ENCODE results near the gene PABPN1L.

The PABPN1L gene

GRCh38 chr16:88869673-88869980, 3.2 kb upstream of the PABPN1L start:
- Histone ChIP-seq H3K79me2 (ENCODE audit: control insufficient read depth, low read length) (no peaks in the 10 kb centered on the region), H4K20me1 (ENCODE audit: control insufficient read depth, insufficient read depth, low read depth, low read length) (no peaks in the 10 kb centered on the region), H3K4me3 (ENCODE audit: low read length) (no peak overlapping the region), H3K27me3 (ENCODE audit: control insufficient read depth, low read length) (peaks cover 42% of the 10 kb centered on the region), H3K4me1 (ENCODE audit: control insufficient read depth, low read length) (no peaks in the 10 kb centered on the region), H3F3A (ENCODE audit: control insufficient read depth, insufficient read depth) (no peaks in the 10 kb centered on the region), H3K36me3 (ENCODE audit: control insufficient read depth, low read length) (no peaks in the 10 kb centered on the region), H3K4me2 (ENCODE audit: low read length) (no peak overlapping the region), H3K9me2 (replicated peaks; ENCODE audit: control insufficient read depth, low read length) (no peaks in the 10 kb centered on the region), H3K9me3 (ENCODE audit: control insufficient read depth, insufficient read depth, low read length) (no peaks in the 10 kb centered on the region), H3K27ac (ENCODE audit: low read depth, low read length) (no peak overlapping the region)
- no peak for TF ChIP-seq EZH2phosphoT487 (IDR thresholded peaks at IDR 0.05; ENCODE audit: borderline replicate concordance, low read length)
- TF ChIP-seq CTCF (IDR thresholded peaks at IDR 0.05; ENCODE audit: low read depth, low read length, poor library complexity, severe bottlenecking): no peak

GRCh38 chr16:88868974-88869672, 2.7 kb upstream of the PABPN1L start:
- no peak for TF ChIP-seq CTCF (IDR thresholded peaks at IDR 0.05; ENCODE audit: low read depth, low read length, poor library complexity, severe bottlenecking)
- no peak for TF ChIP-seq EZH2phosphoT487 (IDR thresholded peaks at IDR 0.05; ENCODE audit: borderline replicate concordance, low read length)
- no peak overlapping the region for H3K27ac ChIP-seq (ENCODE audit: low read depth, low read length)
- no peaks in the 10 kb centered on the region for H3K9me3 ChIP-seq (ENCODE audit: control insufficient read depth, insufficient read depth, low read length)
- H3K27me3 ChIP-seq (ENCODE audit: control insufficient read depth, low read length): peaks cover 42% of the 10 kb centered on the region
- no peak overlapping the region for H3K4me2 ChIP-seq (ENCODE audit: low read length)
- H3K79me2 ChIP-seq (ENCODE audit: control insufficient read depth, low read length): no peaks in the 10 kb centered on the region
- no peaks in the 10 kb centered on the region for H3K9me2 ChIP-seq (replicated peaks; ENCODE audit: control insufficient read depth, low read length)
- no peaks in the 10 kb centered on the region for H3F3A ChIP-seq (ENCODE audit: control insufficient read depth, insufficient read depth)
- H3K4me3 ChIP-seq (ENCODE audit: low read length): no peak overlapping the region
- H3K4me1 ChIP-seq (ENCODE audit: control insufficient read depth, low read length): no peaks in the 10 kb centered on the region
- H3K36me3 ChIP-seq (ENCODE audit: control insufficient read depth, low read length): no peaks in the 10 kb centered on the region
- no peaks in the 10 kb centered on the region for H4K20me1 ChIP-seq (ENCODE audit: control insufficient read depth, insufficient read depth, low read depth, low read length)

- peaks cover 40% of the 10 kb centered on the region for H3K27me3 ChIP-seq (ENCODE audit: control insufficient read depth, low read length)
- no peaks in the 10 kb centered on the region for H3K36me3 ChIP-seq (ENCODE audit: control insufficient read depth, low read length)
- no peaks in the 10 kb centered on the region for H3K9me2 ChIP-seq (replicated peaks; ENCODE audit: control insufficient read depth, low read length)
- H3K9me3 ChIP-seq (ENCODE audit: control insufficient read depth, insufficient read depth, low read length): no peaks in the 10 kb centered on the region
- no peak overlapping the region for H3K4me2 ChIP-seq (ENCODE audit: low read length)
- H3K27ac ChIP-seq (ENCODE audit: low read depth, low read length): no peak overlapping the region
- H3K4me3 ChIP-seq (ENCODE audit: low read length): no peak overlapping the region
- no peak for TF ChIP-seq CTCF (IDR thresholded peaks at IDR 0.05; ENCODE audit: low read depth, low read length, poor library complexity, severe bottlenecking)
- TF ChIP-seq EZH2phosphoT487 (IDR thresholded peaks at IDR 0.05; ENCODE audit: borderline replicate concordance, low read length): no peak
- H3K4me1 ChIP-seq (ENCODE audit: control insufficient read depth, low read length): no peaks in the 10 kb centered on the region
- H3F3A ChIP-seq (ENCODE audit: control insufficient read depth, insufficient read depth): no peaks in the 10 kb centered on the region
- H3K79me2 ChIP-seq (ENCODE audit: control insufficient read depth, low read length): no peaks in the 10 kb centered on the region
- H4K20me1 ChIP-seq (ENCODE audit: control insufficient read depth, insufficient read depth, low read depth, low read length): no peaks in the 10 kb centered on the region
Measured at GRCh38 chr16:88867581-88868246, 1.3 kb upstream of the PABPN1L start.

All from DOHH2 (cell line).